Ishikawa (cell line): ENCODE measurements around the gene DUSP23.

Experiments
- CEBPB ChIP-seq: IDR thresholded peaks from 2 replicates; pipeline ENCODE4 v1.6.1; 2012
- CREB1 ChIP-seq: IDR thresholded peaks from 2 replicates; pipeline ENCODE4 v1.6.1; 2012; ENCODE audit warnings: low read depth
- EGR1 ChIP-seq: IDR thresholded peaks from 2 replicates; pipeline ENCODE4 v1.6.1; 2012
- EP300 ChIP-seq: IDR thresholded peaks from 2 replicates; pipeline ENCODE4 v1.6.1; 2012; ENCODE audit warnings: borderline replicate concordance
- FOXM1 ChIP-seq: IDR thresholded peaks from 2 replicates; pipeline ENCODE4 v1.6.1; 2012; ENCODE audit warnings: low read depth, borderline replicate concordance
- MAX ChIP-seq: IDR thresholded peaks from 2 replicates; pipeline ENCODE4 v1.6.1; 2012
- NFIC ChIP-seq: IDR thresholded peaks from 2 replicates; pipeline ENCODE4 v1.6.1; 2012
- RAD21 ChIP-seq: IDR thresholded peaks from 2 replicates; pipeline ENCODE4 v1.6.1; 2012; ENCODE audit warnings: low read depth
- REST ChIP-seq: IDR thresholded peaks from 2 replicates; pipeline ENCODE4 v1.6.1; 2012; ENCODE audit warnings: low read depth, mild to moderate bottlenecking
- TCF12 ChIP-seq: IDR thresholded peaks from 2 replicates; pipeline ENCODE4 v1.6.1; 2012; ENCODE audit warnings: low read depth
- TEAD4 ChIP-seq: IDR thresholded peaks from 2 replicates; pipeline ENCODE4 v1.6.1; 2012
- YY1 ChIP-seq: IDR thresholded peaks from 2 replicates; pipeline ENCODE4 v1.6.1; 2012; ENCODE audit warnings: low read depth
- ZBTB7A ChIP-seq: IDR thresholded peaks from 2 replicates; pipeline ENCODE4 v1.6.1; 2012; ENCODE audit warnings: low read depth
- TF ChIP-seq, protein P1 (sequence below): IDR thresholded peaks from 2 replicates; pipeline ENCODE4 v1.6.1; 2012

Gene DUSP23

DNA sequence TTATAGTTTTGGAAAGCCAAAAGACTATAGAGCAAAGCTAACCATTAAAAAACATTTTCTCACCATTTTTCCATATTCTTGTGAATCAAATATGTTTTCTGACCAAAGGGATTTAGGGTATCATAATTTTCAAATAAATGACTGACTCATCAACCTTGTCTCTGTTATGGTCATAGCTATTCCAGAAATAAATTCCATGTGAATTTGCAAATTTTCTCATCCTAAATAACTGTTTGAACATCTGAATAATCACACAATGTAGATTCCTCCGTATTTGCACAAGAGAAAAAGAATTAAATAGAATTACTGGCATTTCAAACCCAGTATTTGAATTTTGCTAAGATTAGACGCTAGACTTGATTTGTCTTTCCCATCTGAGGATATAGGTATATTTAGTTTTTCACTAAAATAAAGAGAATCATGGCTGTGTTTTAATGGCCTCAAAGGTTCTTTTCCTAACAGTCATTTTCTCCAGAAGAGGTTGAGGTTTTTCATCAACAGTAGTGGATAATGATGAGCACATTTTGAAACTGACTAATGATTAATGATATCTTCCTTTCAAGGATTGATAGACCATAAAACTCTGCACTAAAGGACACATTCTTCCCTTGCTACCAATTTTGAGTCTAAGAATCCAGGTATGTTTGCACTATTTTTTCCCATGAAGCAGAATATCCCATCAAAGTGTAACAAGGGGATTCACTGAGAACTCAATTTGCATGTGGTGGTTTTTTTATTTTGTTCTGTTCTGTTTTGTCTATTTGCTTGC is 9.5 kb upstream of the DUSP23 start:
- no peak for TF ChIP-seq REST
- TF ChIP-seq MAX = no peak
- no peak for TF ChIP-seq YY1
- TF ChIP-seq CEBPB = no peak
- TF ChIP-seq CREB1 = no peak
- TF ChIP-seq NFIC = no peak

- TF ChIP-seq EGR1 = no peak
- no peak for TF ChIP-seq NFIC
- TF ChIP-seq EP300 = no peak
These were observed 6.3 kb upstream of the DUSP23 start for GRCh38 chr1:159774465-159774864.

DNA sequence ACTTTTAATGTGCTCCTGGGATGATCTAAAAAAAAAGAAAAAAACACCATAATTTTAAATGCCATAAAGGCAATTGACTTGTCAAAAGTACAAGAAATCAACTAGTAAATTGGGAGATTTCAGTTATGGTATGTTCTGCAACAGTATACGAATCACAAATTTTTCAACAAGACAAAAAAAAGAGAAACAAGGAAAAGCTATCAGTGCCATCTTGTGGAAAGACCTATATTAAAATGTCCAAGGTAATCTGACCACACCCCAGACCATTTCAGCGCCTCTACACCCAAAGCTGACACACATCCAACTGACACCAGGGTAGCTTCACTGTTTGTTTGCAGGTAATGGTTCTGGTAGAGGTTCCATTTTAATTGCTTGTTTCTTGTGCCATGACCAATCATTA is 5.0 kb upstream of the DUSP23 start:
- TF ChIP-seq, protein P1, sequence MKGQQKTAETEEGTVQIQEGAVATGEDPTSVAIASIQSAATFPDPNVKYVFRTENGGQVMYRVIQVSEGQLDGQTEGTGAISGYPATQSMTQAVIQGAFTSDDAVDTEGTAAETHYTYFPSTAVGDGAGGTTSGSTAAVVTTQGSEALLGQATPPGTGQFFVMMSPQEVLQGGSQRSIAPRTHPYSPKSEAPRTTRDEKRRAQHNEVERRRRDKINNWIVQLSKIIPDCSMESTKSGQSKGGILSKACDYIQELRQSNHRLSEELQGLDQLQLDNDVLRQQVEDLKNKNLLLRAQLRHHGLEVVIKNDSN = no peak
- TF ChIP-seq RAD21 = peak; percentile 24; the same call in 1 of the 2 replicates

DNA sequence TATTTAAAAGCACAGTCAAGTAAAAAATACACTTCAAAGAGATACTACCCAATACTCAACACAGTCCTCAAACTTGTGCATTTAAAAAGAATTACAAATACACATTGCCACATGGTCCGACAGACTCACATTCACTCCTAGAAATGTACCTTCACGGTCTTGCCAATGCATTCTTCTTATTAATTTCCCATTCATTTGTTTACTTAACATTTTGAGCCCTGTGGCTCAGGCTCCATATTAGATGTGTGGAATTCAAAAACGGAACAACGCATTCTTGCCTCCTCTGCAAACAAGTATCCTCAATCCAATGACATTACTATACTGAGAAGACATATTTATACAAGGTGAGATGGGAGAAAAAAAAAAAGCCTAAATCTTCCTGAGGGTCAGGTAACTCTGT is 2.5 kb upstream of the DUSP23 start:
- no peak for TF ChIP-seq MAX
- TF ChIP-seq ZBTB7A = no peak

- TF ChIP-seq, protein P1 = no peak
- TF ChIP-seq REST = no peak
- TF ChIP-seq TCF12 = no peak
- TF ChIP-seq FOXM1 = no peak
- no peak for TF ChIP-seq CEBPB
- no peak for TF ChIP-seq YY1
- TF ChIP-seq CREB1 = no peak
- TF ChIP-seq RAD21 = no peak
These were observed 1.3 kb upstream of the DUSP23 start for GRCh38 chr1:159779403-159779851.

DNA sequence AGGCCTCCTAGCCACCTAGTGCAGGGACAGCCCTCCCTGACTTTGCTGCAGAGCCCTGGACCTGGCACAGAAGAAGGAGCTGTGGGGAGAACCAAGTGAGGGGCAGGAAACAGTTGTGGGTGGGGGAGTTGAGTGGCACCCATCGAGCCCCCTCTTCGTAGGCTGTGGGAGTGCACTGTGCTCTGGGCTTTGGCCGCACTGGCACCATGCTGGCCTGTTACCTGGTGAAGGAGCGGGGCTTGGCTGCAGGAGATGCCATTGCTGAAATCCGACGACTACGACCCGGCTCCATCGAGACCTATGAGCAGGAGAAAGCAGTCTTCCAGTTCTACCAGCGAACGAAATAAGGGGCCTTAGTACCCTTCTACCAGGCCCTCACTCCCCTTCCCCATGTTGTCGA is 1.2 kb downstream of the DUSP23 start:
- TF ChIP-seq FOXM1 = no peak
- no peak for TF ChIP-seq EGR1
- no peak for TF ChIP-seq MAX

DNA sequence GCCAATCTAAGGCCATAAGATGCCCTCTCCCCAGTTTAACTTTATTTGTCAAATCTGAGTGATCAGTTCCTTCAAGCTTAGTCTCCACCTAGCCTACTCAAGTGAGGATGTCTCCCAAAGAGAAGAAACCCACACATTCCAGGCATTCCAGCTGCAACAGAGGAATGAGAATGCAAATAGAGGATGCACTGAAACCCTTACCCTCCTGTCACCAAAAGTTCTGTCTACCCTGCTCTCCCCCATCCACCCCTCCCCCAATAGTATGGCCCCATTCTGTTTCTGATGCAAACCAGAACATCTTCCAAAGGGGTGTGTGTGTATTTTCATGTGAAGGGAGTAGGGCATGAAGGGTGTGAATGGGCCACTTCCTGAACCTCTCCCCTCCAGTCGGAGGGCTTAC is 3.0 kb downstream of the DUSP23 start:
- TF ChIP-seq REST (no peak), TCF12 (no peak), TEAD4 (peak; percentile 42; the same call in 1 of the 2 replicates), FOXM1 (no peak)
